Pons (tissue), 1 donor: ENCODE data around the gene MICAL3.

ENCODE experiments used
- DNase-seq: peaks from one replicate; pipeline ENCODE4 v3.0.0-alpha.2; 2016; ENCODE audit warnings: low spot score

MICAL3 gene

DNA sequence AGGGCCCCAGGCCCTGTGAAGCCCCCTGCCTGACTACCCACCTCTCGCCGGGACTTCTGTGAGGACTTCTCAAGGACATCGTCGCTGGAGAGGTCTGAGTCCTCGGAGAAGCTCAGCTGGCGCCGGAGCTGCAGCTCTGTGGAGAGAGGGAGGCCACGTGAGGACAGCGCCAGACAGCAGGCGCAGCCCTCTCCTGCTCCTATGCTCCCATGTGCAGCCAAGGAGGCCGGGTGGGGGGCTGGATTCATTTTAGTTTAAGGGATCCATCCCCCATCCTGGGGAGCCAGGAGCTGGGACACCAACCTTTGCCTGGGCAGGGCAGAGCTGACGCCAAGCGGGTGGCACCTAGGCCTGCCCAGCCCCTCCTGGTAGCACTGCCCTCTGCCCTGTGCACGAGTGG, 207.7 kb downstream of the MICAL3 start:
- no peak for DNase-seq

DNA sequence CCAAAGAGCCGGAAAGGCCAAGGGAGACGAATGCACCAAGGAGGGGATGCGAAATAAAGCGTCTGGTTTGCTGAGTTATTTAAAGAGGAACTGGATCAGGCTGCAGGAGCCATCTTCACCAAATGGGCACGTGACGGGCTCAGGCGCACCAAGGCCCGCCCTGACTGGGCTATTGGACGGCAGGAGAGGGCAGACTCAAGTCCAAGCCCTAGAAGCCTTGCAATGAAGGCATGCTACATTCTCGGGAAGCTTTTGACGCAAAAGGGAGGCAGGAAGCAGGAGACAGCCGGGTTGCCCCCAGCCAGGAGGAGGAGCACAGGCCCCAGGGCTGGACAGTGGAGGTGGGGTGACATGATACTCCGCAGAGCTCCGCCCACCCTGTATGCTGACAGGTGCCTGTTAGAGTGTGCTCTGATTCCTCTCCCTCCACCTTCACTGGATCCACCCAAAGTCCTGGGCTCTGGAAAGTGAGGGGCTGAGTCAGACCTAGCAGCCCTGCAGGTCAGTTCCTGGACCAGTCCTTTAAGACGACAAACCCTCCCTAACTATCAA, 208.6 kb downstream of the MICAL3 start:
- no peak for DNase-seq

DNA sequence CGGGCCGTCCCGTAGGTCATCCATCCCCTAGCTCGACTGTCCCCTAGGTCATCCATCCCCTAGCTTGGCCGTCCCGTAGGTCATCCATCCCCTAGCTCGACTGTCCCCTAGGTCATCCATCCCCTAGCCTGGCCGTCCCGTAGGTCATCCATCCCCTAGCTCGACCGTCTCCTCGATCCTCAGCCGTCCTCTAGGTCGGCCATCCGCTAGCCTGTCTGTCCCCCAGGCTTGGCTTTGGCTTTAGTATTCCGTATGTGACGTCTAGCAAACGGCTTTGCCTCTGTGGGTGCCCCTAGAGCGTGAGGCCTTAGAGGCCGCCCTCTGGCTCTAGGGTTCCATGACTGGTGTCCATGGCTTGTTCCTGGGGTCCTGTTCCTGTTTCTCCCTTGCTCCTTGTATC, 209.5 kb downstream of the MICAL3 start:
- no peak for DNase-seq

DNA sequence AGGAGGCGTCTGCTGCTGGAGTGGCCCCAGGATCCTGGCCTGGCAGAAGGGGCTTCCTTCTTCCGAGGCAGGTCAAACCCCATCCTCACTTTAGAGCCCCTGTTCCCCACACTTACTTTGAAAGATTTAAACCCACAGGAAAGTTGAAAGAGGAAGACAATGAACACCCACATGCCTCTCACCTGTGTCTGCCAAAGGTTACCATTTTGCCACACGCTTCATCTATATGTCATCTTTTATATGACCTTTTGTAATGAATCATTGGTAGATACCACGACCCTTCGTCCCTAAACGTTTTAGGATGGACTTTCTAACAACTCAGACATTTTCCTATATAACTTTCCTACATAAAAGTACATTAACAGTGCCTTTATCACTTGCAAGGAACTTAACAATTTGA, 210.3 kb downstream of the MICAL3 start:
- no peak for DNase-seq

DNA sequence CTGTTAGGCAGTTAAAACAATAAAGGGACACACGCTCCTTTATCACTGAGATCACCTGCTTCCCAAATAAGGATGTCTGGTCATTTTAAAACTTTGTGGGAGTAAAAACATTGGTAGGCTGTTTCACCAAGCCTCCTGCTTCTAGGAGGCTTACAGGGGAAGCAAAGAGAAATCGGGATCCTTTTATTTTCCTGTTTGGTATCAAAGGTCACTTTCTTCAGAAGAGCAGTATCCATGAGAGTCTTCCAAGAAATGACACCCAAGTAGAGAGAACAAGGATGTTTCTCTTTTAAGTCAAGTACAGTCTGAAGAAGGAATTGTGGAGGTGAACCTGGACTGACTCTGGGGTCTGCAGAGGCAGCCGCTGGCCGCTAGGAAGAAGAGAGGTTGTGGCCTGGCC, 213.2 kb downstream of the MICAL3 start:
- DNase-seq = no peak

DNA sequence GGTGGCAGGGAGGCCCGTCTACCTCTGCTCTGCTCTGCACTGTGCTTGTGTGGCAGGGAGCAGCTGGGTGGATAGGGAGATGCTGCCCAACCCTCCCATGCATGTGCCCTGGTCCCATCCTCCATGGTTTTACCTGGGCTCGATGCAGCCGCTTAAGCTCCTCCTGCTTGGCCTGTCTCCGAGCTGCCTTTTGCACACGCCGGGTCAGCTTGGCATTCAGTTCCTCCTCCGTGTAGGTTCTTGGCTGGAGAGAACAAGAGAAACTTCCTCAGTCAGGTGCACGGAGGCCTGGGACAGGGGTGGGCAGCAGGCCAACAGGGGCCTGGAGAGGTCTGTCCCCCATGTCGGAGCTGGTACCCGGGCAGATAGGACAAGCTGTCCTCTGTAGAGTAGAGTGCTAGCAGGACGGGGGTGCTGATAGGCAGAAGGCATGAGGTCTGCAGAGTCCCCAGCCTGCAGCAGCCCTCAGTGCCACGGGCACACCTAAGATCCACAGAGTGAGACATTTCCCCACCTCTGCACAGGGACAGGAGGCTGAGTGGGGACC, 213.7 kb downstream of the MICAL3 start:
- no peak for DNase-seq

DNA sequence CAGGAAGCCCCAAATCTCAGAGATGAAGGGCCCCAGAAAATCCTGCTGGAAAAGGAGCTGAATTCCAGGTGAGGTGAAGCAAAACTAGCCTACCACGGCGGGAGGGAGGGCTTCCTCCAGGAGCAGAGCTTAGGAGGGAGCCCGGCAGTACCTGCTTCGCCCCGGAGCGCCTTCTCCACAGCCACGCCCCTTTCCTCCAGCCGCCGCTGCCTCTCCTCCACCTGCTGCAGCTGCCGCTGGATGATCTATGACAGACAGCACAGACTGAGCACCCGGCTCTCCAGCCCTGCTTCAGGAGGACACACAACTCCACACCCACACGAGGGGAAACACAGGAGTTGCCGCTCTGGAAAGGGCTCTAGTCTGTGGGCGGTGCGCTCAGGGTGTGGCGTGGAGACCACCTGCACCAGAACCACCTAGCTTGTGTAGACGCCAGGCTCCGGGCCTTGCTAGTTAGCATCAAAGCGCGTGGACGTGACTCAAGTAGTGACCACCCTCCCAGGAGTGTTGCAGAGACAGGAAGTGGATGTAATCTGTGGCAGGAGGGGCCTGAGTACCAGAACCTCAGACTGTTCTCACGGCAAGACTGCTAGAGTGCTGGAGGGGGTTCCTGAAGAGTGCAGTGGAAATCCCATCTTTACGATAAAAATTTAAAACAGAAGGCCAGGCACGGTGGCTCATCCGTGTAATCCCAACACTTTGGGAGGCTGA, 215.5 kb downstream of the MICAL3 start:
- no peak for DNase-seq

DNA sequence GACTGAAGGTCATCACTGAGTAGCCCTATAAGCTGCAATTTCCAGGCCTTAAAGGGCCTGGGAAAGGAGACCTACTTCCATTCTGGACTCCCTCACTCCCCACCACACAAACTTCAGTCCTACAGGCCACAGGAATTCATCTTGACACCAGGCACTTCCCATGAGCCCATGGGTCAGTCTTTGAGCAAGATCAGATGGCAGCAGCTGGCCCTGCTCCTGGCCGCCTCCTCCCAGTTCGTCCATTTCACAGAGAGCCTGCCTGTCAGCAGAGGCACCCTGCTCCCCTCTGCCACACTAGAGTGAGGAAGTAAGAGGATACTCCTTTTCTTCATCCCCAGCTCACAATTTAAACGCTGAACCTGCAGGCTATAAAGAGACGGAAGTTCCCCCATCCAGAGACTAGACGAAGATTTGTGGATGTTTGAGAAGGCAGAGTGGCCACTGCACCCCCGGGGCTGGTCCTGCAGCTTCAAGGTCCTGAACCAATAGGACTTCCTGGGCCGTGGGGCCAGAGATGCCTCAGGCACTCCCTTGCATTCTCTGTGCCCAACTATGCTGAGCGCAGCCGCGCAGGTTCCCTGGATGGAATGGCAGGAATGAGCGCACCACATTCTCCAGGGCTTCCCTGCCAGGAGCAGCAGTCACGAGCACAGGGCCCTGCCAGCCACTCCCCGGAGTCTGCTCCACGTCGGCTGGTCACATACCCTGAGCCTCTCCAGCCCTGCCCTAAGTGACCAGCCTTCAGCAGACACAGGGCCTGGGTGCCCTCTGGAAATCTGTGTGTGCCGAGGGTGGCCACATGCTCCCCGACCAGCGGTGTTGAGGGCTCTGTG, 216.6 kb downstream of the MICAL3 start:
- no peak for DNase-seq

DNA sequence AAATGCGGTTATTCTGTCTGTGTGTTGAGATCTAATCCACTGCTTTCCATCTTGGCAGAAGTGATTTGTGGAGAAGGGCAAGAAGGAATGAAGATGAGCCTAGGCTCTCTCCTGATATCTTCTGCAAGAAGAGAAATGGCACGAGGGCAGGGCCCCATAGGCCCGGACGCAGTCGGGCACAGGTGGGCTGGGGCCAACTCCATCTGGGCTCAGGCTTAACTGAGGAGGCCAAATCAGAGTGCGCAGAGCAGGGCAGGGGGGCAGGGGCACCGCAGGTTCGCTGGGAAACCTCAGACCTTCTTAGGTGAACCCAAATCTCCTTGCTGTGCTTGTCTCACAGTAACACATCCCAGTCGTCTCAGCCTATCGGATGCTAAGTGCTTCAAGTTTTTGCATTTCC, 217.3 kb downstream of the MICAL3 start:
- no peak for DNase-seq

DNA sequence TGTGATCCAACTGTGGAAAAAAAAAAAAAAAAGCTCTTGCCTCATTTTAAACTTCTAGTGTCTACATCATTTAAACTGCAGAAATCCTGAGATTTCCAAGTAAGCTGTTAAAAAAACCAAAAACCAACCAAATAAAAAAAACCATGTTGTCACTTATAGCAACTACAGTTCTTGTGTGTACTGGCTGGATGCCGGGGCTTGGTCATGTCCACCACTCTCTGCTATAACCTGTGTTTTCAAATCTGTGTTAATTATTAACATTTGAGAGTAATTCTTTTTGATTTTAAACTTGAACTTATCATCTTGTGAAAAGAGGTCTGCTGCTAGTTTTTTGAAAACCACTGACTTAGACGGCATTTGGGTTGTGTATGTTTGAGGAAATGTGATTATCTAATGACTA, 217.9 kb downstream of the MICAL3 start:
- DNase-seq = no peak

DNA sequence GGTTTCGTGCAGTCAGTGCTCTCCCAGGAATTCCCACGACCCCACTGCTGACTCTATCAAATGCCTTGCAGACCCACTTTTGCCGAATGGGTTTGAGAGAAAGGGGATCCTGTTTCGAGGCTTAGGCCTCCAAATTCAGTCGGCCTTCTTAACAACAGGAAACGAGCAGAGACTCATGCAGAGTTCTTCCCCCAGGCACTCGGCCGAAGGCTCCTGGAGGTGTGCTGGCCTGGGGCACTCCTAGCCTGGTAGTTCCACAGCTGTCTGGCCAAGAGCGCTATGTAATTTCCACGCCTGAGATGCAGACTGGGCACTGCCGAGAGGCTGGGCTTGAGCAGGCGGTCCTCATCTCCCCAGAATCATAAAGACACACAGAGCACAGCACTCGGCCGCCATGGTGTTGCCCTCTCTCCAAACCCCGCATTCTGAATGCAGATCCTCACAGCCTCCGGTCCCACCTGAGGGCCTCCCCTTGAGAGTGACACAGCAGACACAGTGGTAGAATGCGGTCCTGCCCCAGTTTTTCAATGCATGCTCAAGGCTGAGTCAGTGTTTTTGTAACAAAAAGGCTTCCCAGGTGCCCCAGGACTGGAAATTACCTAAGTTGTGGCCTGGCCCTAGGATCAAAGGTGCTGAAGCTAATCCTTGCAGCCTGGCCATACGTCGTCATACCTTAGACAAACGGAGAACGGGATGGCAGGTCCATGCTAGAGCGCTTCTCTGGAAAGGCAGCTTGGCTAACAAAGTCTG, 219.9 kb downstream of the MICAL3 start:
- DNase-seq = no peak

DNA sequence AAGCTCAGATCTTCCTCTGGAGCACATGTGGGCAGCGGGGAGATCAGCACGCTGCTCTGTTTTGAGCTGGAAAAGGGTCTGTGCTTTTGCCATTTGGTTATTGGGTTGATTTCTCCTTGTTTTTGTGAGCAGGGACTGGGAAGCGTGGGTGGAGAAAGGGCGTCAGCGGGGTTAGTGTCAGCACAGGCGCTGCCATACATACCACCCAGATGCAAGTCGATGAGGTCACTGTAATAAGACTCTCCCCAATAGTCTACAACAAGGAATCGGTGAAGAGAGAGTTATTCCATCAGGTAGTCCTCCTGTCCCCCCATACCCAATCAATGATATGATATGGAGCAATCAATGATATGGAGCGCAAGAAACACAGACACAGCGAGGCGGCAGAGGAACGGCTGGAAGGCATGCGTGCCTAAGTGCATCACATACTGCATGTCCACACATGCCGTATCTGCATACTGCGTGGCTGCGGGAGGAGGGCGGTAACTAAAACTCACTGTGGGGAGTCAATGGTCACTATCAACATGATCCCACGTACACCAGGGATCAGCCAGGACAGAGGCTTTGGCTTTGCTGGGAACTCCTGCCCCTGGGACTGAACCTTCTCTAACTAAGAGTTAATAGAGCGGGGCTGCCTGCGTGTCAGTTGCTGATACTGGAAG, 220.6 kb downstream of the MICAL3 start:
- DNase-seq = no peak

DNA sequence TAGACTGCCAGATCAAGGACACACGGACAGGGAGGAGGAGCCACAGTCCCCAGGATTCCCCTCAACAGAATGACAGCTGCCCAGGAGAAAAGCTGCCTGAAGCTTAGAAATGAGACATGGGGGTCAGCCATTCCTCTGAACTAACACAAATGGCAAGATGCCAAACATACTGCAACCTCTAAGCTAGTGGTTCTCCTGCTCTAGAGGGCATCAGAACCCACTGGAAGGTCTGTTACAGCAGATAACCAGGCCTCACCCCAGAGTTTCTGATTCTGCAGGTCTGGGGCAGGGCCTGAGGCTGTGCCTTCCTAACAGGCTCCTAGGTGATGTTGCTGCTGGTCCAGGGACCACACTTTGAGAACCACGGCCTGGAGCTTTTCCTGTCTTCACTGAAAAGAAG, 221.5 kb downstream of the MICAL3 start:
- DNase-seq = no peak

DNA sequence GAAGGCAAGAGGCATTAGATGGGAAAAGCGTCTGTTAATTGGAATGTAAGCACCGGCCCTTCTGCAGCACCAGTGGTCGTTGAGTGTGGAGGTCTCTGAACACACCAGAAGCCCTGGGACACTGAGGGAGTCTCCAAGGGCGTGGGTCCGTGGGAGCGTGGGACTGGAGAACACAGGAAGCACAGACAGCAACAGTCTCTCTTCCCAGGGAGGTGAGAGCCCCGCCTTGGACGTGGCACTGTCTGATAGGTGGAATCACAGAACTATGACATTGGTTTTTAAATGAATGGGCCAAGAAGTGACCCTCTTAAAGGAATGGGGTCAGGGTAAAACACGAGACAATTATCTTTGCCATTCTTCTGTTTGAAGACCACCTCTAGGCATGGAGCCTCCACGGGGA, 221.9 kb downstream of the MICAL3 start:
- no peak for DNase-seq

DNA sequence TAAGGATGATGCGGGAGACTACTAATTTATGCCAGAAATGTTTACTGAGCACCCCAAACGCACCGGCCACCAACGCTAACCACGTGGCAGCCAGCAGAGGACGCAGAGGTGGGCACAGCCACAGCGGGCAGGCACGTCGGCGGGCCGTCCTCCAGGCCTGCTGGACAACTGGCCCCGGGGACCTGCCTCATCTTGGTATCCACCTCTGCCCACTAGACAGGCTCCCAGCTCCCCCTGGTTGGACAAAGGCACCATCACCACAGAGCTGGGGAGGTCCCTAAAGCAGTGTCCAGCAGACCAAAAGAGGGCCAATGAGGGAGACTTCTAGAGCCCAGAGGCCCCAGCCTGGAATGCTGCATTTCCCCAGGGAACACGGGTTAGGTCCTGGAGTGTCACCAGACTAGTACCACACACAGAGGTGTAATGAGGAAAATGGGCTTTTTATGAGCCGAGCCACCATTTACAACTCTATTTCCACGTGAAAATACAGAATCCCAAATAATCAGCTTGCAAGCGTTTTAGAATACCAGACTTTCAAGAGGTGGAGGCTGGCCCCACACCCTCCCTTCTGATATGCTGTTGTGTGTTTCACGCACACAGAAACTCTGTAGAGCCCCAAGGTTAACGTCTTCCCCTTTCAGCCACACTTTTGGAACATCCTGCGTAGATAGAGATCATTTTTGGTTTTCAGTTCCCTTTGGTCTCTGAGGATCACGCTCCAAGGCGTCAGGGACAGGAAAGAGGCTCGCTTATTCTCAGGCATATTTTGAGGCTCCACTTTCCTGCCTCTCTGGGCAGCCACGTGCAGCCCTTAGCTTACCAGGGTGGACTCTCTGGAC, 226.4 kb downstream of the MICAL3 start:
- DNase-seq = peak; percentile 81

DNA sequence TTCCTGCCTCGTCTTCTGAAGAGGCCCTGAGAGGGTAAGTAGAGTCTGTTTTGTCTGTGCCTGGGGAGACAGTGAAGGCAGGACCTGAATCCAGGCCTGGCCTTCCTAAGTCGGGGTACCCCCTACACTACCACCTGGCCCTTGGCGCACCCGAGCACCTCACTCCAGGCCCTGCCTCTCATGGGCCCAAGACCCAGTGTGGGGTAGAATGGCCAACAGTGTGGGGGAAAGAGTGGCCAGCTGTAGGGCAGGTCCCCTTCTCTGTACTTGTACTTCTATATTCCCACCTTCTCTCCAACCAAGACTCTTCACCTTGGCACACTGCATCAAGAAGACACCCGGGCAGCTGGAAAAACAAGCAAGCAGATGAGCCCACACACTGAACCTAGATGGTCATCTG, 227.7 kb downstream of the MICAL3 start:
- no peak for DNase-seq

DNA sequence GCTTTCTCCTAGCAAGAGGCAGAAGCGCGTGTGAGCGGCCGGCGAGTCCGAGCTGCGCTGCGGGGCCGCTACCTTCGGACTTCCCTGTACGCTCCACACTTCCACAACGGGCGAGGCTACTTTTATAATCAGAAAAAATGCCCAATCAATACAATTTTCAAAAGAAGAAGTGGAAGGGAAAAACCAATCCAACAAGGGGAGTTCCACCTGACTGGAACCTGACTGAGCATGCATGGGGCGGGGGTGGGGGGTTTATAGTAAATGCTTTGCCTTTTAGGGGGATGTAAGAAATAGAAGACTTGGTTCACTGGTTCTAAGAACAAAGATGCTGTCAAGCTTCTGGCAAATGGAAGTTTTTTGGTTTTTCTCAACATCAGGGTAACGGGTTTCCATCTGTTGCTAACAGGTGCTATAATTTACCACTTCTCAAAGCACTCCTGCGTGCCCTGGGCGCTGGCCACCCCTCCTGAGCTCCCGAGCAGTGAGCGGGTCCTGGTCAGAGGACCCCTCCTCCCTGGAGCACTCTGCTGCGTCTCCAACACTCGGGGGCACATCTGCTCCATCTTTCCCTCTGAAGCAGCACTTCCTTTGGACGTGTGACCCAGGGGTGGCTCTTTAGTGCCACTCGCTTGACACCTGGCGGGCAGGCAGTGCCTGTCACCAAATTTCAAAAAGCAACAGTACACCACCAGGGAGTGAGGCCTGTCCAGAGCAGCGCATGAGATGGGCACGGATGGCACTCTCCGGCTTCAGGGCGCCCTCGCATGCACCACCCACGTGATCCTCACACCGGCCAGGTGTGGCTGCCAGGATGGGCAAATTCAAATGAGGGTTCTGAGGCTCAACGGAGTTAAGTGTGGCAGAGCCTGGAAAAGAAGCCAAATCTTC, 228.5 kb downstream of the MICAL3 start:
- no peak for DNase-seq

DNA sequence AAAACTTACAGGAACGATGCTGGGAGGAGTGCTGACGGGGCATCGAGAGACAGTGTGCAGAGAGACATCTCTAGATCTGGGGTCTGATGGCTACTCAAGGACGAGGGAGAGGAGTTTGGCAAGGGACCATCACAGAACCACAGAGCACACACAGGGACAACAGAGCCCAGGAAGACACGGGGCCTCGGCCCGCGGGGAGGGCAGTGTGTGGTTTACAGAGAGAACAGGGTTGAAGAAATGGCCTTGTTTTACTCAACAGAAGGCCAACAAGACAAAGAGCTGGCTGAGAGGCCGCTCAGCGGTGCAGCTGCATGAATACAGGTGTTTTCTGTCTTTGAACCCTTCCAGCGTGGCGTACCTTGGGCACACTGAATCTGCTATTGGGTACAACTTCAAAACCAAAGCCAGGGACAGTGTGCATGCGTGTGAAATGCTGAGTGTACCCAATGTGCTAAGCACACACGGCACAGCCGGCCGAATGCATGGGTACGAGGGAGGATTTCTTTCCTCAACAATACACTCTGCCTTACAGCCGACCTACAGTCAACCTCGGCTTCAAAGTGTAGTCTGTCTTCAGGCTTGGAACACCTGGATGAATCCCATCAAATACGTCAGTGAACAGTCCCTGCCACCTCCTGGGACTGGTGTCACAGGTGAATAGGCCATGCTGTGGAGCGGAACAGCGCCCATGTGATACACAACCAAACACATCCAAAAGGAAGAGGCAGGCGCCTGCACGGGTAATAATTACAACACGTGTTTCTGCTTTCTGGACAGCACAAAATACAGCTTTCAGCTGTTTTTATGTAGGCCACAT, 229.4 kb downstream of the MICAL3 start:
- no peak for DNase-seq

DNA sequence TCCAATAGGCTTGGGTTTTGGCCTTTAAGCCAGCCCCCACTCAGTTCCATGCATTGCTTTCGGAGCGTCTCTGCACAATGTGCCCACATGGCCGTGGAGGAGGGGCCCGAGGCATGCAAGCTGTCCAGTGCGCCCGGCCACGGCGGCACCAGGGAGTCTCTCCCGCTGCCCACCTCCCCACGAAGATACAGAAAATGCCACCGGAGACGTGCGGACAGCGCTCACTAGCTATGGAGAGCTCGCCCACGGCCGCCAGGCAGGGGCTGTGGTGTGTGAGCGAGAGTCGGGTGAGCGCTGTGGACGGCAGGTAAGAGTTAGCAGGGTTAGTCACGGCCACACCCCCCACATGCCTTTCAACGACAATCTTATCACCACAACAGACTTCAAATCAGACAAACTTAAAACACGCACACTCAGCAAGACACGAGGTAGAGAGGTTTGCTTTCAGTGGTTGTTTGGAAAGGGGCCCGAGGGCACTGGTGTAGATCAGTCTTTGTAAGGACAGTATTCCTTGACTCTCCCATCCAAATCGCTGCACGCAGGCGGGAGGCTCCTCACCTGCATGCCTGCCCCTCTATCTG, 231.4 kb downstream of the MICAL3 start:
- no peak for DNase-seq
